ENCODE results near the gene SDCCAG8. TPM values are rescaled to one million over a fixed set of nuclear protein-coding genes. Genes with fewer than 3 reads are reported as not detected.

Gene SDCCAG8
- total RNA-seq, 2 donors from 2014 or later, result 49.0 to 56.4 TPM

DNA sequence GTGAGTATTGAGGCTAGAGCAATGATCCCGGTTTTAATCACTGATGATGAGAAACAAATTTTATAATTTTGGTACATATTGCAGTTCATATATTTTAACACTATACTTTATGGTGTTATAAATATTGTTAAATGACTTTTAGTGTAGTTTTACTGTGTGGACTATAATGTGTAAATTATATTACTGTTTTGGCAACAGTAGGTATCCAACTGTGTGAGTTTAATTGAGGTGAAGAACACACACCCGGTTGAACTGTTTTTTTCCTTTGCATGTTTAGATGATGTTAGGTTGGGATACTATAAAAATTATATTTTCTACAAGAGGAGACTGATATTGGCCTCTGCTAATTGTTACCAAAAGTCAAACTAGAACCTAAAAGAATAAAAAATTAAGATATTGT is 166.5 kb downstream of the SDCCAG8 start:
- intact Hi-C loops (cut with DNase I), result no loop called here
- TF ChIP-seq, protein P1, sequence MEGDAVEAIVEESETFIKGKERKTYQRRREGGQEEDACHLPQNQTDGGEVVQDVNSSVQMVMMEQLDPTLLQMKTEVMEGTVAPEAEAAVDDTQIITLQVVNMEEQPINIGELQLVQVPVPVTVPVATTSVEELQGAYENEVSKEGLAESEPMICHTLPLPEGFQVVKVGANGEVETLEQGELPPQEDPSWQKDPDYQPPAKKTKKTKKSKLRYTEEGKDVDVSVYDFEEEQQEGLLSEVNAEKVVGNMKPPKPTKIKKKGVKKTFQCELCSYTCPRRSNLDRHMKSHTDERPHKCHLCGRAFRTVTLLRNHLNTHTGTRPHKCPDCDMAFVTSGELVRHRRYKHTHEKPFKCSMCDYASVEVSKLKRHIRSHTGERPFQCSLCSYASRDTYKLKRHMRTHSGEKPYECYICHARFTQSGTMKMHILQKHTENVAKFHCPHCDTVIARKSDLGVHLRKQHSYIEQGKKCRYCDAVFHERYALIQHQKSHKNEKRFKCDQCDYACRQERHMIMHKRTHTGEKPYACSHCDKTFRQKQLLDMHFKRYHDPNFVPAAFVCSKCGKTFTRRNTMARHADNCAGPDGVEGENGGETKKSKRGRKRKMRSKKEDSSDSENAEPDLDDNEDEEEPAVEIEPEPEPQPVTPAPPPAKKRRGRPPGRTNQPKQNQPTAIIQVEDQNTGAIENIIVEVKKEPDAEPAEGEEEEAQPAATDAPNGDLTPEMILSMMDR (IDR thresholded peaks at IDR 0.05), result no peak
- no peak for TF ChIP-seq POLR2A (IDR thresholded peaks at IDR 0.05)
- no peak for ATAC-seq

DNA sequence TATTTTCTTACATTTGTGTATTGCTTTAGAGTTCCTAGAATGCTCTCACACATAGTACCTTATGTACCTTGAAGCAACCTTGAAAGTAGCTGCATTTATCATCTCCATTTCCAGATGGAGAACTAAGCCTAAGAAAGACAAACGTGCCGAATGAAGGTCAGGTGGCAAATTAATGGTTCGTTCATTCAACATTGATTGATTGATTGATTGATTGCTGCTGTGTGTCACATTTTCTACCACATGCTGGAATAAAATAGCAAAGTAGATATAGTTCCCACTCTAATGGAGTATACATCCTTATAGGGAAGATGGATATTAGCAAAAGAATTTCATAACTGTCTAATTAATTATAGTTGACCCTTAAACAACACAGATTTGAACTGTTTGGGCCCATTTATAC is 172.2 kb downstream of the SDCCAG8 start:
- 66 to 79% methylated on average over 3 of the region's 3 CpGs for WGBS, 2 donors

More for the DNA sequence above, 166.5 kb downstream of the SDCCAG8 start:
- 84 to 93% methylated on average over 2 of the region's 2 CpGs for WGBS, 2 donors
- Histone ChIP-seq H3K4me3 (no peak overlapping the region), H3K9me3 (no peaks in the 10 kb centered on the region), H3K4me1 (peaks cover 9% of the 10 kb centered on the region), H3K27me3 (no peaks in the 10 kb centered on the region), H3K36me3 (replicated peaks in 1 of 2; ENCODE audit: insufficient read depth in 1 of 2, low read depth in 2 of 2) (peaks cover 0 to 5% of the 10 kb centered on the region in 2 donors), H3K27ac (no peak overlapping the region)
- no peak for DNase-seq

DNA sequence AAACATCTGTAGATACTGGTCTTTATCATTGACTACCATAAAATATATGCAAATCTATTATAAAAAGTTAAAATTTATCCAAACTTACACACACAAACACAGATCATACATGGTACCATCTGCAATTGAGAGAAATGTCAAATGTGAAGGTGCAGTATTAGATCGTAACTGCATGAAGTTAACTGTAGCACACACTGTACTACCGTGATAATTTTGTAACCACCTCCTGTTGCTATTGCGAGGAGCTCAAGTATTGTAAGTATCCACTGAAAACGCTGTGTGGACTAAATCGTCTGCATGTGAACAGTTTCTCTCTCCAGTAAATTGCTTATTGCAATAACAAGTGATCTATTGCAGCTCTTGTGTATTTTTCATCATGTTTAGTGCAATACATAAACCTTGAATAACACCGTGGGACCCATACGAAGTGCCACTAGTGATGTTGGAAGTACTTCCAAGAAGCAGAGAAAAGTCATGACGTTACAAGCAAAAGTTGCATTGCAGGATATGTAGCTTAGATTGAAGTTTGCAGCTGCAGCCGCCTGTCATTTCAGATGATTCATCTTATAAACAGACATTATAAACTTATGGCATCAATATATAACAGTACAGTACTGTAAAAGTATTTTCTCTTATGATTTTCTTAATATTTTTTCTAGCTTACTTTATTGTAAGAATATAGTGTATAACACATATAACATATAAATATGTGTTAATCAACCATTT is 172.9 kb downstream of the SDCCAG8 start:
- no peaks in the 10 kb centered on the region for H3K9me3 ChIP-seq
- H3K4me1 ChIP-seq, result no peaks in the 10 kb centered on the region
- H3K36me3 ChIP-seq (replicated peaks in 1 of 2; ENCODE audit: insufficient read depth in 1 of 2, low read depth in 2 of 2), result peaks cover 0 to 5% of the 10 kb centered on the region in 2 donors
- H3K27ac ChIP-seq, result no peak overlapping the region
- ATAC-seq (no peak), DNase-seq (no peak)
- no peak overlapping the region for H3K4me3 ChIP-seq
- no peaks in the 10 kb centered on the region for H3K27me3 ChIP-seq
- intact Hi-C loops (cut with DNase I), result no loop called here
- 92 to 94% methylated on average over 9 of the region's 9 CpGs for WGBS, 2 donors
- TF ChIP-seq POLR2A (IDR thresholded peaks at IDR 0.05), result no peak
- TF ChIP-seq, protein P1 (IDR thresholded peaks at IDR 0.05), result no peak

More for the DNA sequence above, 172.2 kb downstream of the SDCCAG8 start:
- Histone ChIP-seq H3K27me3 (no peaks in the 10 kb centered on the region), H3K4me3 (no peak overlapping the region), H3K9me3 (no peaks in the 10 kb centered on the region), H3K4me1 (no peaks in the 10 kb centered on the region), H3K27ac (no peak overlapping the region), H3K36me3 (replicated peaks in 1 of 2; ENCODE audit: insufficient read depth in 1 of 2, low read depth in 2 of 2) (peaks cover 0 to 5% of the 10 kb centered on the region in 2 donors)
- DNase-seq, result no peak
- intact Hi-C loops (cut with DNase I), result no loop called here
- ATAC-seq, result no peak
- TF ChIP-seq POLR2A (IDR thresholded peaks at IDR 0.05), result no peak
- TF ChIP-seq, protein P1 (IDR thresholded peaks at IDR 0.05), result no peak

DNA sequence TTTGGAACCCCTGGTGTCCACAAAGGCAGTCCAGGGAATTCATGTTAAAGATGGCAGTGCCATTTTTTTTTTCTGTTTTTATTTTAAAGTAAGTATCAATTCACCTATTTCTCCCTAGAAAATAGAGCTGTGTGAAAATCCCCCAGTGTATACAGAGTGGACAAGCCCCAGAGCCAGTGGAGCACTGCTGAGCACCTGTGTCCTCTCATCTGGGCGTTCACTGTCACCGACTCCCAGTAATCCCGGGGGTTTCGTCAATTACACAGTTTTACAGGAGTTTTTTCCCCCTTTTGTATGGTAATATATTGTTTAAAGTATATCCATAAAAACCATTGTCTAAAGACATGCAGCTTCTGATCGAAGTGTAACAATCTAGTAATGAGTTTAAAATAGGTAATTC is 175.8 kb downstream of the SDCCAG8 start:
- Histone ChIP-seq H3K27ac (no peak overlapping the region), H3K36me3 (replicated peaks in 1 of 2; ENCODE audit: insufficient read depth in 1 of 2, low read depth in 2 of 2) (peaks cover 0 to under 1% of the 10 kb centered on the region in 2 donors), H3K27me3 (no peaks in the 10 kb centered on the region), H3K4me3 (no peak overlapping the region), H3K4me1 (no peaks in the 10 kb centered on the region), H3K9me3 (no peaks in the 10 kb centered on the region)
- intact Hi-C loops (cut with DNase I), result no loop called here
- TF ChIP-seq, protein P1 (IDR thresholded peaks at IDR 0.05), result no peak
- no peak for TF ChIP-seq POLR2A (IDR thresholded peaks at IDR 0.05)
- 85 to 95% methylated on average over 5 of the region's 5 CpGs for WGBS, 2 donors
- DNase-seq, result no peak
- no peak for ATAC-seq

DNA sequence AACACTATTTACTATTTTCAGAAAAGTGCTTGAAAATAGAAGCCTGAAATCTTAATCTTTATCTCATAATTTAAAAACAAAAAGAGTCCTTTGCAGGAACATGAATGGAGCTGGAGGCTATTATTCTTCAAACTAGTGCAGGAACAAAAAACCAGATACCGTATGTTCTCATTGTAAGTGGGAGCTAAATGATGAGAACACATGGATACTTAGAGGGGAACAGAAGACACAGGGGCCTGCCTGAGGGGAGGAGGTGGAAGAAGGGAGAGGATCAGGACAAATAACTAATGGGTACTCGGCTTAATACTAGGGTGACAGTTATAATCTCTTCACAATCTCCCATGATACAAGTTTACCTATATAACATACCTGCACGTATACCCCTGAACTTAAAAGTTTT is 176.3 kb downstream of the SDCCAG8 start:
- intact Hi-C loops (cut with DNase I), result no loop called here
- H3K27me3 ChIP-seq, result no peaks in the 10 kb centered on the region
- no peak for ATAC-seq
- no peaks in the 10 kb centered on the region for H3K36me3 ChIP-seq (replicated peaks in 1 of 2; ENCODE audit: insufficient read depth in 1 of 2, low read depth in 2 of 2)
- H3K27ac ChIP-seq, result no peak overlapping the region
- no peak for DNase-seq
- no peak overlapping the region for H3K4me3 ChIP-seq
- no peak for TF ChIP-seq POLR2A (IDR thresholded peaks at IDR 0.05)
- H3K4me1 ChIP-seq, result no peaks in the 10 kb centered on the region
- no peaks in the 10 kb centered on the region for H3K9me3 ChIP-seq
- 71 to 89% methylated on average over 3 of the region's 3 CpGs for WGBS, 2 donors

Measured in body of pancreas (tissue), 4 donors.